GDM1 (cell line): Measurements from ENCODE around the gene AAMDC.

Experiments used
- DNase-seq: peaks from one replicate; lab custom pipeline; 2025; lab: John Stamatoyannopoulos, UW

The AAMDC gene

DNA sequence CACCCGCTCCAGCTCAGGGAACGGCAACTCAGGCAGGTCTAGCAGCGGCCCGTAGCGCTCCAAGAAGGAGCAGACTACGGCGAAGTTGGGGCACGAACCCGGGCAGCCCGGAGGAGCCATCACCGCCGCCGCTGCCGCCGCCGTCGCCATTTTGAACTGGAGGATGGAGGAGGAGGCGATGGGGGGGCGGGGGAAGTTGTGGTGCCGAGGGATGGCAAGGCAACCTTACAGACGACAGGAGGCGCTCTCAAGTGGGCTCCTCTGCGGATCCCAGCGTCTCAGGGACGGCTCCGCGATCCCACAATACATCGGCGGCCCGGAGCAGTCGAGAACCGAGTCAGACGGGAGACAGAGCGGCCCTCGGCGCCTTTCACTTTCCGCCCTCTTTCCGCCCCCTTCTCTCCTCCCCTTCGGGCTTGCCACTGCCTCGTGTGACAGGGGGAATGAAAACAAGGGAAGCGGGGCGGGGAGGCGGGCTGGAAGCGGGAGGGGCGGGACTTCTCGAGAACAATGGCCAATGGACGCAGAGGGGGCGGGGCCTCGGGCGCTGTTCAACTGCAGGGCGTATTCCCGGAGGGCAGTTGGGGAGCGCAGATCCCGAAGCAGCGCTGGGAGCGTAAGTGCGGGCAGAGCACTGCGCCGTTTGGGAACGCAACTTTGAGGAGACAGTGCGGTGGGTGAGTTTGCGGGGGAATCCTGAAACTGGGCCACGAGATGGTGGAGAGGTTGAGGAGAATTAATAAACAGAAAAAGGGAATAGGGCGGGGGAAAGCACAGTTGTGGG lies at the start of gene AAMDC, which contains the start of gene RSF1:
Gene AAMDC, plus strand, starts transcription at position 580 of the 784 bp plus-strand sequence. CDS start 21,353 bp downstream, outside the sequence.
Gene RSF1, minus strand, starts transcription at position 158 of the 784 bp plus-strand sequence. Its CDS starts 8 bp downstream, at position 150.
- DNase-seq = peak; percentile 98

DNA sequence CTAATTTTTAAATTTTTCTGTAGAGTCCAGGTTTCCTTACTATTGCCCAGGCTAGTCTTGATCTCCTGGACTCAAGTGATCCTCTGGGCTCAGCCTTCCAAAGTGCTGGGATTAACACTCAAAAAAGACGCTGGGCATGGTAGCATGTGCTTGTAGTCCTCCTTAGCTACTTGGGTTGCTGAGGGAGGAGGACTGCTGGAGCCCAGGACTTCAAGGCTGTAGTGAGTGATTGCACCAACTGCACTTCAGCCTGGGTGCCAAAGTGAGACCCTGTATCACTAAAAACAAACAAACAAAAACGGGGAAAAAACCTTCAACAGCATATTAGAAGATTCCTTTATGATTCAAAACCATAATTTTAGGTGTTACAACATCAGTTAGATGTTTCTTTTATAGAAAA lies 45.0 kb upstream of the AAMDC start:
- DNase-seq = no peak

DNA sequence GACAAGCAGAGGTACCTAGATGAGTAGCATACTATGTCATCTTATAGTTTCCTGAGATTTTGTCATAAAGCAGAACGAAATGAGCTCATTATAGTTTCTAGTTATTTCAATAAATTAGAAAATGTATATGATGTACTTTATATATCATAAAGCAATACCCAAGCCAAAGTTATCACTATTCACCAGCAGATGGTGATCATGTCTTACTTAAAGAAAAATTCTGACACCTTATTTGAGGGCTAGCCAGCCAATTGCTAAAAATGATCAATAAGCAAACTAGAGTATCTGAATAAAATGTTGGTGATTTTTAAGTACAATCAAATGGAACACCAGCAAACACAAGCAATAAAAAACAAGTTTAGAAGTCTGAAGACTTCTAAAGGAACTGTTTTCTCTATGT lies 44.5 kb upstream of the AAMDC start:
- DNase-seq = no peak

DNA sequence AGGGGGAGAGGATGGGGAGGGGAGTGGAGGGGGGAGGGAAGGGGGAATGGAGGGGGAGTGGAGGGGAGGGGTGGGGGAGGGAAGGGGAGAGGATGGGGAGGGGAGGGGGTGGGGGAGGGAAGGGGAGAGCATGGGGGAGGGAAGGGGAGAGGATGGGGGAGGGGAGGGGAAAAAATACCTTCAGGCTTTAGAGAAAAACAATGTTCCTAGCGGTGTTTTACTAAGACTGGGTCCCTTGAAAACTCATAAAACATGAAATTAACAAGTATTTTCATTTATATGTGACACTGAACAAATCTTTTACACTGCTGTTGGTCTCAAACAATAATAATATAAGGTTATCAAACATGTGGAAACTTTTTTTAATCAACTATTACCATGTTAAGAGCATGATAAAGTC lies 42.8 kb upstream of the AAMDC start:
- DNase-seq = no peak

DNA sequence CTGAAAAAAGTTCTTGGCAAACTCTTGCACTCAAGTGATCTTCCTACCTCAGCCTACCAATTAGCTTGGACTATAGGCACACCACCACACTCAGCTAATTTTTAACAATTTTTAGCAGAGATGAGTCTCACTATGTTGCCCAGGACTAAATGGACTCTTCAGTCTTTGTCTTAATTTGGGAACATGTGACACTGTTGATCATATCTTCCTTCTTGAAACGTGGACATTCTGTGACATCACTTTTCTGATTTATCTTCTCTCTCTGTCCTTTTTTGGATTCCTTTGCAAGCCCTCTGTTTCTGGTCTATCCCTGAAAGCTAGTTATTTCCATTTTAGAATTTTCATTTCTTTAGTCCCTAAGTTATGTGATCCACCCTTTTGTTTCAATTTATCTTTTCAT lies 42.4 kb upstream of the AAMDC start:
- DNase-seq = no peak

DNA sequence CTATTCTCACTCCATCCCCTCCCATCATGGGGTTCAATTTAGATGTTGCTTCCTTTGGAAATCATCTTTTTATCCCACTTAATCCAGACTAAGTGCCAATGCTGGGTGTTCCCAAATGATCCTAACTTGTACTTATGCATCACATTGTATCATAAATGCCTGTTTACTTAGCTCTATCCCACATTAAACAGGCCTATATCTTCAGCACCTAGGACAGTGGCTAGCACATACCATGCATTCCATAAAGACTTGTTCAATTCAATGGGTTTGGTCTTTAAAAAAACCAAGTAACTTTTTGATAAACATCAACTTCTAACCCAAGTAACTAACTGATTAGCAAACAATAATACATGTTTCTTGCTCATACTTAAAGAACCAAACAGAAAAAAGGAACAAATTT lies 41.0 kb upstream of the AAMDC start:
- DNase-seq = no peak

DNA sequence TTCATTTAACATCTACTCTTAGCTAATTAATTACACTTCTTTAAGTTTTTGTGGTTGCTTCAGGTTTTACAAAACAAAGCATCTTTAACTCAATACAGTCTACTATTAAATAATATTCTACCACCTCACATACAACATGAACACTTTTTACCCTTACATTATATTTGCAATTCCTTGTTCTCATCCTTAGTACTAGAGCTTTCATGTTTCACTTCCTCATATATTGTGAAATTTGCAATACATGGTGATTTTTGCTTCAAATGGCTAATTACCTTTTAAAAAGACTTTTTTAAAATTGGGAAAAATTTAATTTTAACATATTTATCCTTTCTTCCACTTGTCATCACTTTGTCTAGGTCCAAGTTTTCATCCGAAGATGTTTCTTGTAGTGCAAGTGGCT lies 37.9 kb upstream of the AAMDC start:
- DNase-seq = no peak

DNA sequence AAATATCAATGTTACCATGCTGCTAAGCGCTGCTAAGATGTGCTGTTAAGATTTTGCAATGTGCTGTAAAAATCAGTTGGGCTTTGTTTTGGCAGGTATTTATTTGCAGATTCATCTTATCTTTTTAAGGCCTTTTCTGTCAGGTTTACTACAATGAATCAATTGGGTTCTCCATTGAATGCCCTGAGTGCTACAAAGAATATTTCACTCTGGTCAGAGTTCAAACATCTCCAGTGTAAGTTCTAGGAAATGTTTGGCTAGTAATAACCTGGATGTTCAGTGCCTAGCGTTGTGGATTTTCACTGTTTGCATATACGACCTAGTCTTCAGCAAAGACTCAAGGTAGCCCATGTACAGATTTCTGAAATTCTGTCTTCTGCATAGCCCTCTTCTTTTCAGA lies 36.4 kb upstream of the AAMDC start:
- DNase-seq = no peak

DNA sequence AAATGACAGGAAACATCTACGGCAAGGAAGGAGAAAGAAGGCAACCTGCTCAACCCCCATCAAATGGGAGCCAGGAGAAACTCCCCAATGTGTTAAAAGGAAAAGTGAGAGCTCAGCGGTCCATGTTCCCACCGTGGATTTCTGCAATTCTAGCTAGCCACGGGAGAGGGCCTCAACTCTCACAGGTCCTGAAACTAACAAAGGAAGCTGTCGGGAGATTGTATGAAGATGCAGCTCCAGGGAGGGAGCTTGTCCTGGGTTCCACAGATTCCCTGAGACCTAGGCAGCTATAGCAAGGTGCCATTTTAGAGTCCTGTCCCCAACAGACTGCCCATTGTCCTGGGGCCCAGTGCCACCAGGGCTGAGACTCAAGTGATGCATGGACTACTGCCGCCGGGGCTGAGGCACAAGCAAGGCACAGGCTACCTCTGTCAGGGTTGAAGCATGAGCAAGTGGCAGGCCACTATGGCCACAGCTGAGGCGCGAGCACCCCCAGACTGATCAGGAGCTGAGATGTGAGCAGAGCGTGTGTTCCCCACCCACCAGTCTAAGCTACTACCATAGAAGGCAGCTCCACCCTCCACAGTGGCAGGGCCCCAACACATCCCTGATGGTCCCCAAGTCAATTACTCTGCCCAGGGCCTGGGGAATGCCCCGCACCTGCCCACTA lies 31.7 kb upstream of the AAMDC start:
- no peak for DNase-seq

DNA sequence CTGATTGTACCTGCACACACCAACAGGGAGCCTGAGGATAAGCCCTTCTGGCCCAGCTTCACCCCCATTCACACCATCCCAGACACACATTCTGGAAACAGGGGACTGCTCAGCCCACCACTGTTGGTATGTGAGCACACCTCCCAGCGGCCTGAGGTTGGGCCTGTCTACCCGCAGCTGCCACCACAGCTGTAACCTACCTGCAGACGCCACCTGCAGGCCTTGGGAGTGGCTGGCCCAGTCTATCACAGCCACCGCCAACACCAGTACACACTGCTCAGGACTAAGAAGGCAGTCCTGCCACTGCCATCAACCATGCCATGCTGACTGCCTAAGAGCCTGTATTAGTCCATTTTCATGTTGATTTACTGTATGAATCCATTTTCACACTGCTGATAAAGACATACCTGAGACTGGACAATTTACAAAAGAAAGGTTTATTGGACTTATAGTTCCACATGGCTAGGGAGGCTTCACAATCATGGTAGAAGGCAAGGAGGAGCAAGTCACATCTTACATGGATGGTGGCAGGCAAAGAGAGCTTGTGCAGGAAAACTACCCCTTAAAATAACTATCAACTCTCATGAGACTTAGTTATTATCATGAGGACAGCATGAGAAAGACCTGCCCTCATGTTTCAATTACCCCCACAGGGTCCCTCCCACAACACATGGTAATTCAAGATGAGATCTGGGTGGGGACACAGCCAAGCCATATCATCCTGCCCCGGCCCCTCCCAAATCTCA lies 31.0 kb upstream of the AAMDC start:
- no peak for DNase-seq

DNA sequence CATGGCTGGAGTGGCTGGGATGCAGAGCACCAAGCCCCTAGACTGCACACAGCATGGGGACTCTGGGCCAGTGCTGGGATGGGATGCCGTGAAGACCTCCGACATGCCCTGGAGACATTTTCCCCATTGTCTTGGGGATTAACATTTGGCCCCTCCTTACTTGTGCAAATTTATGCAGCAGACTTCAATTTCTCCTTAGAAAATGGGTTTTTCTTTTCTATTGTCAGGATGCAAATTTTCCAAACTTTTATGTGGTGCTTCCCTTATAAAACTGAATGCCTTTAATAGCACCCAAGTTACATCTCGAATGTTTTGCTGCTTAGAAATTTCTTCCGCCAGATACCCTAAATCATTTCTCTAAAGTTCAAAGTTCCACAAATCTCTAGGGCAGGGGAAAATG lies 29.6 kb upstream of the AAMDC start:
- DNase-seq = no peak

DNA sequence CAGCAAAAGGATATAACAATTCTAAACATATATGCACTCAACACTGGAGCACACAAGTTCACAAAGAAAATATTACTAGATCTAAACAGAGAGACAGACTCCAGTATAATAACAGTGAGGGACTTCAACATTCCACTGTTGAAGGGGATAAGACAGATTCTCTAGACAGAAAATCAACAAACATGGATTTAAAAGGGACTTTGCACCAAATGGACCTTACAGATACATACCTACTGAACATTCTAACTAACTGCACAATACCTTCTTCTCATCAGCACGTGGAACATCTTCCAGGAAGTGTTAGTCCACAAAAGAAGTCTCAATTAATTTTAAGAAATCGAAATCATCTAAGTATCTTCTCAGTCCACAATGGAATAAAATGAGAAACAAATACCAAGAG lies 27.0 kb upstream of the AAMDC start:
- no peak for DNase-seq

DNA sequence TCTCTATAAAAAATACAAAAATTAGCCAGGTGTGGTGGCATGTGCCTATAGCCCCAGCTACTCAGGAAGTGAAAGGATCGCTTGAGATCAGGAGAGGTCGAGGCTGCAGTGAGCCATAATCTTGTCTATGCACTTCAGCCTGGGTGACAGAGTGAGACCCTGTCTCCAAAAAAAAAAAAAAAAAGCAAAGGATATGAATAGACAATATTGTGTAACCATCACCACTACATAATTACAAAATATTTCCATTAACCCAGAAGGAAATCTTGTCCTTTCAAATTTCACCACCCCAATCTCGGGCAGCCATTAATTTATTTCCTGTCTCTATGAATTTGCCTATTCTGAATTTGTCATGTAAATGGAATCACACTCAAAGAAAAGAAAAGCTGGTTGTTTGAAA lies 21.6 kb upstream of the AAMDC start:
- DNase-seq = no peak

DNA sequence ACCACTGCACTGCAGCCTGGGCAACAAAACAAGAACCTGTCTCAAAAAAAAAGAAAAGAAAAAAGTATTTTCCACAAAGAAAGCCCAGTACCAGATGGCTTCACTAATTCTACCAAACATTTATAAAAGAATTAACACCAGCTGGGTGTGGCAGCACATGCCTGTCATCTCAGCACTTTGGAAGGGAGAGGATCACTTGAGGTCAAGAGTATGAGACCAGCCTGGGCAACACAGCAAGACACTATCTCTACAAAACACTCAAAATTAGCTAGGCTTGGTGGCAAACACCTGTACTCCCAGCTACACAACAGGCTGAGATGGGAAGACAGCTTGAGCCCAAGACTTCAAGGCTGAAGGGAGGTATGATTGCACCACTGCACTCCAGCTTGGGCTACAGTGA lies 20.5 kb upstream of the AAMDC start:
- no peak for DNase-seq

DNA sequence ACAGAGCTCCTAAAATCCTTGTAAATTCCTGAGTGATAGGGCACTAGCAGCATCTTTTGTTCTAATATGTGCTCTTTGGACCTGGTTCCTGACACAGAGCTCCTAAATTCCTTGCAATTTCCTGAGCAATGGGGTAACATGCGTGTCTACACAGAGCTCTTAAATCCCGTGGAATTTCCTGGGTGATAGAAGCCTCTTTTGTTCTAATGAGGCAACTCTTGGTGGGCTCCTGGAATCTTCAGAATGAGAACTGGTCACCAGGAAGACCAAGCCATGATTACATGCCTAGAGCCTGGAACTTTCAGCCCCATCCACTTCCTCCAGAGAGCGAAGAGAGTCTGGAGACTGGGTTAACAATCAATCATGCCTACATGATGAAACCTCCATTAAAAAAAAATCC lies 19.5 kb upstream of the AAMDC start:
- DNase-seq = no peak

DNA sequence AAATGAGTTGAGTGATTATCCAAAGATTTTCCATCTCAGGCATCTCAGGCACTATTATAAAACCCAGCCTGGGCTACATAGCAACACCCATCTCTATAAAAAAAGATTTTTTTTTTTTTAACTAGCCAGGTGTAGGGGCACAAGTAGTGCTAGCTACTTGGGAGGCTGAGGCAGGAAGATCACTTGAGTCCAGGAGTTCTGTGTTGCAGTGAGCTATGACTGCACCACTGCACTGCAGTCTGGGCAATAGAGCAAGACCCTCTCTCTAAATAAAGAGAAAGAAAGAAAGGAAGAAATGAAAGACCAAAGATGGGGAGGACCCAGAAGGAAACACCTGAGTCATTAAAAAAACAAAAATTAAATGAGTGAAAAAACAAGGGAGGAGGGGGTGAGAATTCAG lies 14.5 kb upstream of the AAMDC start:
- DNase-seq = no peak

DNA sequence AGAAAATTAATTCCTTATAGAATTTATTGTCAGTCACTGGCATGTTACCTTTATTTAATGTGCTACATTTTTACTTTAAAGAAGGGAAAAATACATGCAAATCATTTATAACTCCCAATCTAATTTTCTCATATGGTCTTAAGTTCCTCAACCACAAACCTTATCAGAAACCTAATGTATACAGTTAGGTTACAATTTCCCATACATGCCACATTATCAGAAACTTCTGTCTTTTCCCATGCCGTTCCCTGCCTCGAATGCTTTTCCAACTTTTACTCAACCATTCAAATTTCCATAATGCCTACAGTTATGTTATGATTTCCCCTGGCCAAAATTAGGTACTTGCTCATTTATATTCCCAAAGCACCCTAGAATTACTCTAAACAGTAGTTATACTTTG lies 14.0 kb upstream of the AAMDC start:
- DNase-seq = no peak

DNA sequence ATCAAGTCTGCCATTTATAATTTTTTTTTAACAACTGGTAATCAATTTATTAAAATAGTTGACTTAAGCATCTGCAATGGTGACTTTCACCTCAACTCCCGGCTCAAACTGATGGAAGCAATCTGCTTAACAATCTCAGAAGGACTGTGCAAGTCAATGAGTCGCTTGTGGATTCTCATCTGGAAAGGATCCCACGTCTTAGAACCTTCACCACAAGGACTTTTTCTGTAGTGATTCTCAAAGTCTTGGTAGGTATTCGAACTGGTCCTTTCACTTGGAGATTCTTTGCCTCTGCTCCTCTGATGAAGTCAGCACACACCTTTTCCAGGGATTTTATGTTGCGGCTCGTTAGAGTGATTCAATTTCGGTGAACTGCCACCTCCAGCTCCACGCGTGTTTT lies 7.7 kb upstream of the AAMDC start:
- no peak for DNase-seq

DNA sequence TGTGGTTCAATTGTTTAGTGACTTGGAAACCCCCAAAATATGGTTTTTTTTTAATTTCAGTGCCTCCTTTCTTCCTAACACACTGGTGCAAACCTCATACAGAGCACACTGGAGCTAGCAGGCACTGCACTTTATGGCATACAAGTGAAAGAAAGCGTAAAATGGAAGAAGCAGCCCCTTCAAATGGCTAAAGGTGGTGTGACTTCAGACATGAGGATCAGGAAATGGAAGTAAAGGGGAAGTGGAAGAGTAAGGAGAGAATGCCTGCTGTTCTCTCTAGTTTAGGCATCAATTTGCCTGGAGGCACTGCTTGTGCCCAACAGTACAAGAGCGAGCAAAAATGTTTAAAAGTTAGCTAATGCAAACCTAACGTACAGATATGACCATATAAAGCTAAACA lies 6.1 kb upstream of the AAMDC start:
- DNase-seq = no peak

DNA sequence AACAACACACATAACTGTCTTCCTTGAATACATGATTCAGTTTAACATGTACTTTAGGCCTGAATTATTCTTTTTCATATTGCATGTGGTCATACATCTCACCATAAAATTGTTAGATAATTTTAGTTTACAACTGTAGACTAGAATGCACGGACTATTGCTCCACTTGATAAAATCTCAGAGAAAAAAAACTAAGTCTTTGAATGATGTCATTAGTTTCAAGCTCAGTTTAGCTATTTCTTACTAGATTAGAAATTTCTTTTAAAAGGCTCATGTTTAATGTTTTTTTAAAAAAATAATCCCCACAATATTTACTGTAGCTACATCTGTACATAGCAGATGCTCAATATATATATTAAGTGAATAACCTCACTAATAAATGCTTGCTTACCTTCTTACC lies 5.5 kb upstream of the AAMDC start:
- DNase-seq = no peak

DNA sequence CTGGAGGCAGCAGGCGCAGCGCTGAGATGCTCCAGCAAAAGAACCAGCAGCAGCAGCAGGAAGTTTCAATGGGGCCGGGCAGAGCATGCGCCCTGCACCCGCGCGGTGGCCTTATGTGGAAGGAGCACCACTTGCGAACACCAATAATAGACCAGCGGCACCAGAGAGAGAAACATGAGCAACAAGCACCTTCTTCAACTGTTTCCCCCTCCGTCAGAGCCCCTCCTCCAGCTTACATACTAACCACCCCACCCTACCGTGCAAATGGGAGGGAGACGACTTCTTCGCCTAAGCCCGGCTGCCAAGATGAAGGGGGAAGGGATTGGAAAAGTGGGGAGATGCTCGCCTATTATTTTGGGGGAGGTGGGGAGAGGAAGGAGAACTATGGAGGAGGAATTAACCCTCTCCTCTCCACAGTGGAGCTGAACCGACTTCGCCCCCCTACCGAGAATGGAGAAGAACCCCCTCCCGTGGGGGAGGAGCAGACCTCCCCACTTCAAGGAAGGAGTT lies 1.5 kb upstream of the AAMDC start:
- peak; percentile 78 for DNase-seq

DNA sequence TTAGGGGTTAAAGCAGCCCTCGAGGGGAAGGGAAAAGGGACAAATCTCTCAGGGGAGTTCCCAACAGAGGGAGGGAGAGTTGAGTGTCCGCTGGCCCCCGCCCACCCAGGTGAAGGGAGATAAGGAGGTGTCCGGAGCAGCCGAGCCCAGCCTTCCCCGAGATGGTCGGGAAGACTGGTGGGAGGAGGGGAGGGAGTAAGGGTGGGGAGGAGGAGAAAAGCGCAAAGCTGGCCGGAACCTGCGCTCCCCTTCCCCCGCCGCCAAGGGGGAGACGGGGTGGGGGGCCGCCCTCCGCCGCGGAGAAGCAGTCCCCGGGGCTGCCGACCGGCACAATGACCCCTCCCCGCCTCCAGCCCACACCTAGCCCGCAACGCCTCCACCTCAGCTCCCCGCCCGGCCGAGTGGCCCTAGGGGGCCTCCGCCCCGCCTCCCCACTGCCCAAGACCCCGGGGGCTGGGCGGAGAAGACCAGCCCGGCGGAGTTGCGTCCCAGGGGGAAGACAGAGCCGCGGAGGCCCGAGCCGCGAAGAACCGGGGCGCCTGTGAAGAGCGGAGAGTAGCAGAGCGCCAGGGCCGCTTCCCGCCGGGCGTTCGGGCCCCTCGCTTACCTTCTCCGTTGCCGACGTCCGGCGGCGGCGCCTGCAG lies 901 bp upstream of the AAMDC start:
- no peak for DNase-seq
